A673 (cell line): Measurements from ENCODE around the gene CNTNAP4. TPM values are rescaled to one million over a fixed set of nuclear protein-coding genes. Genes with fewer than 3 reads are reported as not detected.

Experiments
- BruUV-seq: library from RNA; stranded (reverse); fragments of 400-500 nt; replicated peaks from 2 replicates; lab custom pipeline; 2021; lab: Mats Ljungman, UMichigan
- CTCF ChIA-PET: fragments of 300-600 bp; sonication (Branson Sonifier 250); formaldehyde crosslinking; loops from one replicate; lab custom pipeline; 2022; ENCODE audit warnings: antibody characterized with exemption; lab: Charles Lee
- POLR2A ChIA-PET: fragments of 300-600 bp; sonication (Branson Sonifier 250); formaldehyde crosslinking; loops from one replicate; lab custom pipeline; 2022; ENCODE audit warnings: antibody characterized with exemption; ENCODE audit not compliant: low non-redundant PET; lab: Charles Lee
- DNase-seq: peaks from one replicate; pipeline ENCODE4 v3.0.0-alpha.2; 2015; ENCODE audit warnings: low spot score
- H3K27ac ChIP-seq: fragments of 200-600 bp; sonication (generic); 2 replicates; pipeline ENCODE4 v1.5.1; 2016; ENCODE audit warnings: mixed run types, low read depth, mild to moderate bottlenecking, mixed read lengths, antibody characterized with exemption, low read length; ENCODE audit not compliant: poor library complexity, severe bottlenecking
- H3K27me3 ChIP-seq: fragments of 200-600 bp; sonication (generic); replicated peaks from 2 replicates; pipeline ENCODE4 v1.6.1; 2017; ENCODE audit warnings: mixed run types, low read depth, mild to moderate bottlenecking, mixed read lengths, antibody characterized with exemption, low read length; ENCODE audit not compliant: insufficient read depth, poor library complexity
- H3K36me3 ChIP-seq: fragments of 200-600 bp; sonication (generic); 2 replicates; pipeline ENCODE4 v1.6.1; 2016; ENCODE audit warnings: mixed run types, mild to moderate bottlenecking, mixed read lengths, antibody characterized with exemption, low read length; ENCODE audit not compliant: insufficient read depth, poor library complexity, severe bottlenecking
- H3K4me1 ChIP-seq: fragments of 200-600 bp; sonication (generic); 2 replicates; pipeline ENCODE4 v1.6.1; 2017; ENCODE audit warnings: mixed run types, mild to moderate bottlenecking, mixed read lengths, antibody characterized with exemption, low read length; ENCODE audit not compliant: insufficient read depth, poor library complexity, severe bottlenecking
- H3K4me3 ChIP-seq: fragments of 200-600 bp; sonication (generic); 2 replicates; pipeline ENCODE4 v1.5.1; 2016; ENCODE audit warnings: low read depth, mixed run types, mild to moderate bottlenecking, mixed read lengths, low read length; ENCODE audit not compliant: poor library complexity, severe bottlenecking
- H3K9me3 ChIP-seq: fragments of 200-600 bp; sonication (generic); 2 replicates; pipeline ENCODE4 v1.6.1; 2016; ENCODE audit warnings: mixed run types, low read depth, mild to moderate bottlenecking, mixed read lengths, antibody characterized with exemption, low read length; ENCODE audit not compliant: poor library complexity, severe bottlenecking
- CTCF ChIP-seq: fragments of 300-800, 200-600 bp; sonication (generic); conservative IDR thresholded peaks from 2 replicates; pipeline ENCODE4 v1.5.1; 2017; ENCODE audit warnings: low read depth, mild to moderate bottlenecking, antibody characterized with exemption, low read length, moderate library complexity, mixed read lengths
- EZH2 ChIP-seq: fragments of 200-600 bp; sonication (generic); IDR thresholded peaks from 2 replicates; pipeline ENCODE4 v1.6.1; 2017; ENCODE audit warnings: borderline replicate concordance, low read depth, mild to moderate bottlenecking, mixed read lengths, antibody characterized with exemption, low read length; ENCODE audit not compliant: poor library complexity, severe bottlenecking
- intact Hi-C: fragments of 100-400 bp; cut with micrococcal nuclease; formaldehyde crosslinking; loops from one replicate; pipeline ENCODE4 v1.10.0; 2022; ENCODE audit not compliant: unreplicated experiment
- total RNA-seq: library from RNA; stranded (reverse); gene quantifications from 2 replicates; pipeline ENCODE4 v1.2.3, GENCODE V29; 2021

CNTNAP4 gene
- total RNA-seq, 1 experiment from 2014 or later: not detected

GRCh38 chr16:76309639-76310335, 32.6 kb downstream of the CNTNAP4 start:
- no peak for DNase-seq
- no peak for TF ChIP-seq EZH2
- TF ChIP-seq CTCF: no peak
- Histone ChIP-seq H3K9me3 (no peaks in the 10 kb centered on the region), H3K27me3 (no peaks in the 10 kb centered on the region), H3K4me3 (no peak overlapping the region), H3K4me1 (no peaks in the 10 kb centered on the region), H3K27ac (no peak overlapping the region), H3K36me3 (no peaks in the 10 kb centered on the region)
- ChIA-PET CTCF (no interaction called here), POLR2A (no interaction called here)
- BruUV-seq: no TSS peak
- intact Hi-C loops: no loop called here

GRCh38 chr16:76311260-76311659, 34.1 kb downstream of the CNTNAP4 start:
- no peaks in the 10 kb centered on the region for H3K9me3 ChIP-seq

GRCh38 chr16:76318565-76318964, 41.4 kb downstream of the CNTNAP4 start:
- intact Hi-C loops: no loop called here
- TF ChIP-seq CTCF (no peak), EZH2 (no peak)
- H3K4me3 ChIP-seq: no peak overlapping the region
- H3K27ac ChIP-seq: no peak overlapping the region
- no peaks in the 10 kb centered on the region for H3K9me3 ChIP-seq
- POLR2A ChIA-PET: no interaction called here
- BruUV-seq: no TSS peak
- DNase-seq: no peak
- no peaks in the 10 kb centered on the region for H3K36me3 ChIP-seq
- CTCF ChIA-PET: no interaction called here
- no peaks in the 10 kb centered on the region for H3K27me3 ChIP-seq
- no peaks in the 10 kb centered on the region for H3K4me1 ChIP-seq

More at GRCh38 chr16:76311260-76311659, 34.1 kb downstream of the CNTNAP4 start:
- H3K27me3 ChIP-seq: no peaks in the 10 kb centered on the region
- H3K4me3 ChIP-seq: no peak overlapping the region
- no peaks in the 10 kb centered on the region for H3K36me3 ChIP-seq
- TF ChIP-seq EZH2: no peak
- TF ChIP-seq CTCF: no peak
- BruUV-seq: no TSS peak
- no peak for DNase-seq
- H3K4me1 ChIP-seq: no peaks in the 10 kb centered on the region
- ChIA-PET CTCF (no interaction called here), POLR2A (no interaction called here)
- no peak overlapping the region for H3K27ac ChIP-seq
- intact Hi-C loops: no loop called here
